IMR-90 (cell line): Measurements from ENCODE around the gene C1orf105. TPM values are rescaled to one million over a fixed set of nuclear protein-coding genes. Genes with fewer than 3 reads are reported as not detected.

Experiments used
- ATAC-seq: fragments of 200-7000 bp; cut with Tn5 transposase; 2 replicates; pipeline ENCODE4 v1.9.1; 2020; ENCODE audit warnings: low read depth, mild to moderate bottlenecking, moderate library complexity
- BruUV-seq: library from RNA; stranded (reverse); fragments of 400-500 nt; replicated peaks from 2 replicates; lab custom pipeline; 2021; lab: Mats Ljungman, UMichigan
- CTCF ChIA-PET: fragments of 300-600 bp; formaldehyde crosslinking; extraction: SDS; loops from one replicate; lab custom pipeline; 2021; ENCODE audit warnings: antibody characterized with exemption; lab: Yijun Ruan, JAX
- POLR2A ChIA-PET: fragments of 300-600 bp; sonication (Branson Sonifier 250); formaldehyde crosslinking; loops from one replicate; lab custom pipeline; 2022; ENCODE audit warnings: antibody characterized with exemption; ENCODE audit not compliant: unreplicated experiment; lab: Charles Lee
- DNase-seq: peaks from one replicate; pipeline ENCODE4 v3.0.0; 2013
- H2AFZ ChIP-seq: replicated peaks from 2 replicates; pipeline ENCODE3; 2013; ENCODE audit warnings: low read length, mild to moderate bottlenecking; ENCODE audit not compliant: poor library complexity
- H2AK5ac ChIP-seq: 2 replicates; pipeline ENCODE4 v1.6.1; 2013; ENCODE audit warnings: low read depth, low read length, inconsistent platforms
- H2AK9ac ChIP-seq: replicated peaks from 2 replicates; pipeline ENCODE3; 2013; ENCODE audit warnings: mild to moderate bottlenecking, low read depth, low read length, moderate library complexity; ENCODE audit not compliant: poor library complexity
- H2BK120ac ChIP-seq: 2 replicates; pipeline ENCODE4 v1.6.1; 2013; ENCODE audit warnings: low read depth, low read length, inconsistent platforms
- H2BK15ac ChIP-seq: 3 replicates; pipeline ENCODE4 v1.6.1; 2013; ENCODE audit warnings: low read depth, low read length, inconsistent platforms
- H2BK20ac ChIP-seq: 2 replicates; pipeline ENCODE4 v1.6.1; 2013; ENCODE audit warnings: low read depth, mild to moderate bottlenecking, inconsistent platforms, low read length, moderate library complexity
- H2BK5ac ChIP-seq: 2 replicates; pipeline ENCODE4 v1.6.1; 2013; ENCODE audit warnings: mild to moderate bottlenecking, low read depth, low read length, inconsistent platforms; ENCODE audit not compliant: poor library complexity, severe bottlenecking
- H3K14ac ChIP-seq: replicated peaks from 2 replicates; pipeline ENCODE4 v1.6.1; 2013; ENCODE audit warnings: low read depth, low read length, inconsistent platforms
- H3K18ac ChIP-seq: 2 replicates; pipeline ENCODE4 v1.6.1; 2013; ENCODE audit warnings: low read depth, low read length, control low read depth
- H3K23ac ChIP-seq: 2 replicates; pipeline ENCODE4 v1.6.1; 2013; ENCODE audit warnings: low read depth, low read length, inconsistent platforms
- H3K27ac ChIP-seq: 2 replicates; pipeline ENCODE4 v1.5.1; 2013; ENCODE audit warnings: mild to moderate bottlenecking, control low read depth, low read length; ENCODE audit not compliant: insufficient read depth
- H3K27me3 ChIP-seq: 2 replicates; pipeline ENCODE4 v1.6.1; 2013; ENCODE audit warnings: low read length; ENCODE audit not compliant: control insufficient read depth, insufficient read depth
- H3K36me3 ChIP-seq: 2 replicates; pipeline ENCODE4 v1.6.1; 2013; ENCODE audit warnings: low read length, mixed read lengths; ENCODE audit not compliant: control insufficient read depth, insufficient read depth
- H3K4ac ChIP-seq: 2 replicates; pipeline ENCODE4 v1.6.1; 2013; ENCODE audit warnings: low read depth, low read length, inconsistent platforms
- H3K4me1 ChIP-seq: 2 replicates; pipeline ENCODE4 v1.6.1; 2013; ENCODE audit warnings: low read length, mixed read lengths; ENCODE audit not compliant: control insufficient read depth, insufficient read depth
- H3K4me2 ChIP-seq: 2 replicates; pipeline ENCODE4 v1.6.1; 2013; ENCODE audit warnings: low read depth, mild to moderate bottlenecking, control low read depth, low read length, moderate library complexity
- H3K4me3 ChIP-seq: 2 replicates; pipeline ENCODE4 v1.5.1; 2013; ENCODE audit warnings: low read depth, mild to moderate bottlenecking, control low read depth, low read length, moderate library complexity; ENCODE audit not compliant: insufficient read depth
- H3K56ac ChIP-seq: 2 replicates; pipeline ENCODE4 v1.6.1; 2013; ENCODE audit warnings: low read length, inconsistent platforms; ENCODE audit not compliant: insufficient read depth; ENCODE audit errors: extremely low read depth
- H3K79me1 ChIP-seq, 2 experiments: 2 replicates each; pipeline ENCODE4 v1.6.1; 2013; ENCODE audit warnings: low read length in 2 of 2, inconsistent platforms in 1 of 2, low read depth in 1 of 2
- H3K9ac ChIP-seq: 2 replicates; pipeline ENCODE4 v1.6.1; 2013; ENCODE audit warnings: low read depth, low read length, control low read depth
- H3K9me1 ChIP-seq: 2 replicates; pipeline ENCODE4 v1.6.1; 2013; ENCODE audit warnings: low read length, inconsistent platforms; ENCODE audit not compliant: insufficient read depth
- H3K9me3 ChIP-seq: 2 replicates; pipeline ENCODE4 v1.6.1; 2013; ENCODE audit warnings: low read length; ENCODE audit not compliant: control insufficient read depth, insufficient read depth
- H4K20me1 ChIP-seq: 2 replicates; pipeline ENCODE4 v1.6.1; 2013; ENCODE audit warnings: low read length, inconsistent platforms; ENCODE audit not compliant: insufficient read depth
- H4K5ac ChIP-seq: 2 replicates; pipeline ENCODE4 v1.6.1; 2013; ENCODE audit warnings: mild to moderate bottlenecking, low read depth, low read length, control low read depth
- H4K8ac ChIP-seq, 2 experiments: 2 replicates each; pipeline ENCODE4 v1.6.1; 2013; ENCODE audit warnings: low read depth in 2 of 2, low read length in 2 of 2, control low read depth in 1 of 2, inconsistent platforms in 1 of 2
- H4K91ac ChIP-seq: 2 replicates; pipeline ENCODE4 v1.6.1; 2013; ENCODE audit warnings: low read depth, low read length, inconsistent platforms; ENCODE audit not compliant: insufficient read depth
- BHLHE40 ChIP-seq: fragments of 150-350 bp; IDR thresholded peaks from 2 replicates; pipeline ENCODE4 v1.6.1; 2016; ENCODE audit warnings: mild to moderate bottlenecking, low read depth, low read length
- CEBPB ChIP-seq: IDR thresholded peaks from 2 replicates; pipeline ENCODE4 v1.6.1; 2012; ENCODE audit warnings: low read depth, low read length, improper control_type of control experiment
- FOS ChIP-seq: fragments of 150-350 bp; IDR thresholded peaks from 2 replicates; pipeline ENCODE4 v1.6.1; 2016; ENCODE audit warnings: low read depth, low read length
- MAFK ChIP-seq: IDR thresholded peaks from 2 replicates; pipeline ENCODE4 v1.6.1; 2012; ENCODE audit warnings: low read depth, low read length, improper control_type of control experiment
- MXI1 ChIP-seq: IDR thresholded peaks from 2 replicates; pipeline ENCODE4 v1.6.1; 2012; ENCODE audit warnings: low read depth, mild to moderate bottlenecking, low read length, moderate library complexity, borderline replicate concordance
- POLR2A ChIP-seq: IDR thresholded peaks from 2 replicates; pipeline ENCODE4 v1.6.1; 2012; ENCODE audit warnings: mild to moderate bottlenecking, low read depth, low read length
- RCOR1 ChIP-seq: IDR thresholded peaks from 2 replicates; pipeline ENCODE4 v1.6.1; 2012; ENCODE audit warnings: mild to moderate bottlenecking, low read length, improper control_type of control experiment; ENCODE audit not compliant: insufficient replicate concordance
- RFX5 ChIP-seq: IDR thresholded peaks from 2 replicates; pipeline ENCODE4 v1.8.0; 2012; ENCODE audit warnings: low read depth, mild to moderate bottlenecking, low read length, moderate library complexity
- SMC3 ChIP-seq: fragments of 150-350 bp; IDR thresholded peaks from 2 replicates; pipeline ENCODE4 v1.6.1; 2016; ENCODE audit warnings: low read depth, mild to moderate bottlenecking, antibody characterized with exemption, low read length, moderate library complexity
- USF2 ChIP-seq: fragments of 150-350 bp; IDR thresholded peaks from 2 replicates; pipeline ENCODE4 v1.6.1; 2017; ENCODE audit warnings: mild to moderate bottlenecking, antibody characterized with exemption, low read length, low read depth
- WGBS, 2 experiments: methylation state at CpG; one replicate each; pipeline versions ENCODE4 v1.1.5 to v1.1.7; 2013; ENCODE audit warnings: missing lambda C conversion rate in 2 of 2; ENCODE audit not compliant: insufficient read length in 1 of 2; ENCODE audit errors: extremely low coverage in 2 of 2; 5-methylcytosine and 5-hydroxymethylcytosine counted together
- dilution Hi-C: fragments of 300-500 bp; cut with HindIII; formaldehyde crosslinking; loops from one replicate; pipeline ENCODE4 v1.14.3; 2018; ENCODE audit warnings: low sequenced_read_pairs; ENCODE audit not compliant: unreplicated experiment
- in situ Hi-C: fragments of 300-500 bp; cut with MboI; formaldehyde crosslinking; loops from 3 replicates; pipeline ENCODE4 v1.14.3; 2019; ENCODE audit warnings: low sequenced_read_pairs, inconsistent platforms, mixed read lengths
- intact Hi-C: fragments of 100-400 bp; cut with micrococcal nuclease; formaldehyde crosslinking; loops from 2 replicates; pipeline ENCODE4 v1.10.0; 2022
- polyA plus RNA-seq, 3 experiments: library from polyadenylated mRNA; depleted of rRNA; stranded (reverse); fragments of >200 nt; gene quantifications; 2 replicates each; pipeline ENCODE4 v1.2.3, GENCODE V29; 2012; ENCODE audit warnings: low replicate concordance in 1 of 3
- total RNA-seq: library from RNA; depleted of rRNA; stranded (reverse); fragments of >200 nt; gene quantifications from 2 replicates; pipeline ENCODE4 v1.2.3, GENCODE V29; 2012

Gene C1orf105
- total and polyA plus RNA-seq, 2 of the 4 experiments (the other 2 are of a cell fraction) = not detected

- Histone ChIP-seq H2AK5ac (no peak overlapping the region), H4K20me1 (no peaks in the 10 kb centered on the region), H3K27ac (no peak overlapping the region), H3K4ac (no peak overlapping the region), H3K9me1 (no peaks in the 10 kb centered on the region), H4K5ac (no peak overlapping the region), H3K79me1 (no peaks in the 10 kb centered on the region), H2BK120ac (no peak overlapping the region), H3K27me3 (peaks cover 21% of the 10 kb centered on the region), H3K9me3 (no peaks in the 10 kb centered on the region), H3K4me1 (no peaks in the 10 kb centered on the region), H2BK15ac (no peak overlapping the region), H4K8ac (no peak overlapping the region), H3K9ac (no peak overlapping the region), H3K4me2 (no peak overlapping the region), H3K36me3 (no peaks in the 10 kb centered on the region), H3K18ac (no peak overlapping the region), H2AK9ac (no peak overlapping the region), H3K23ac (no peak overlapping the region), H2BK5ac (no peak overlapping the region), H3K56ac (no peak overlapping the region), H2BK20ac (no peak overlapping the region), H2AFZ (no peak overlapping the region), H3K4me3 (no peak overlapping the region), H4K91ac (no peak overlapping the region), H3K14ac (no peak overlapping the region)
- no peak for TF ChIP-seq FOS
- no peak for TF ChIP-seq CEBPB
- TF ChIP-seq MAFK = no peak
- no peak for TF ChIP-seq MXI1
- no peak for TF ChIP-seq SMC3
- TF ChIP-seq RCOR1 = no peak
- no peak for TF ChIP-seq RFX5
- TF ChIP-seq BHLHE40 = no peak
- TF ChIP-seq POLR2A = no peak
- TF ChIP-seq USF2 = no peak
- in situ Hi-C loops (no loop called here), dilution Hi-C loops (no loop called here), intact Hi-C loops (no loop called here)
- ChIA-PET CTCF (no interaction called here), POLR2A (no interaction called here)
- no peak for DNase-seq
- no peak for ATAC-seq
- no TSS peak for BruUV-seq
- 33% methylated on average over 1 of the region's 2 CpGs; no CpG with 5 or more reads in 1 of the 2 experiments for WGBS, 2 experiments
Observed at GRCh38 chr1:172500207-172500606, 79.7 kb downstream of the C1orf105 start.
